HG03439 (cell line): ENCODE results near the gene MYBPH.

Source experiments
- ATAC-seq: cut with Tn5 transposase; IDR thresholded peaks from one replicate; pipeline ENCODE4 v1.9.1; 2021; ENCODE audit warnings: mild to moderate bottlenecking, moderate library complexity; ENCODE audit not compliant: unreplicated experiment

The MYBPH gene

GRCh38 chr1:203131548-203132200, 44.0 kb downstream of the MYBPH start:
- ATAC-seq: no peak

- ATAC-seq: no peak
These were observed 45.2 kb downstream of the MYBPH start for GRCh38 chr1:203130358-203130985.

GRCh38 chr1:203129501-203130231, 46.0 kb downstream of the MYBPH start:
- no peak for ATAC-seq

- no peak for ATAC-seq
These were observed 46.7 kb downstream of the MYBPH start for GRCh38 chr1:203128716-203129500.

GRCh38 chr1:203128431-203128715, 47.3 kb downstream of the MYBPH start:
- no peak for ATAC-seq

GRCh38 chr1:203127666-203128430, 47.8 kb downstream of the MYBPH start, which contains the start of gene ADORA1:
Gene ADORA1 (plus strand): TSS chr1:203127726. CDS start chr1:203128842, 1,116 bp downstream.
- ATAC-seq: no peak

- ATAC-seq: no peak
These were observed 48.6 kb downstream of the MYBPH start for GRCh38 chr1:203126866-203127665.

GRCh38 chr1:203126151-203126865, 49.3 kb downstream of the MYBPH start:
- ATAC-seq: no peak

- no peak for ATAC-seq
These were observed 50.9 kb downstream of the MYBPH start for GRCh38 chr1:203124546-203125317.

- ATAC-seq: no peak
These were observed 51.6 kb downstream of the MYBPH start for GRCh38 chr1:203124011-203124410.

GRCh38 chr1:203122159-203122558, 53.5 kb downstream of the MYBPH start:
- no peak for ATAC-seq

GRCh38 chr1:203121186-203122015, 54.2 kb downstream of the MYBPH start:
- ATAC-seq: no peak

- ATAC-seq: no peak
These were observed 55.1 kb downstream of the MYBPH start for GRCh38 chr1:203120325-203121153.
